ENCODE measurements around the gene METTL25B.

Gene METTL25B

DNA sequence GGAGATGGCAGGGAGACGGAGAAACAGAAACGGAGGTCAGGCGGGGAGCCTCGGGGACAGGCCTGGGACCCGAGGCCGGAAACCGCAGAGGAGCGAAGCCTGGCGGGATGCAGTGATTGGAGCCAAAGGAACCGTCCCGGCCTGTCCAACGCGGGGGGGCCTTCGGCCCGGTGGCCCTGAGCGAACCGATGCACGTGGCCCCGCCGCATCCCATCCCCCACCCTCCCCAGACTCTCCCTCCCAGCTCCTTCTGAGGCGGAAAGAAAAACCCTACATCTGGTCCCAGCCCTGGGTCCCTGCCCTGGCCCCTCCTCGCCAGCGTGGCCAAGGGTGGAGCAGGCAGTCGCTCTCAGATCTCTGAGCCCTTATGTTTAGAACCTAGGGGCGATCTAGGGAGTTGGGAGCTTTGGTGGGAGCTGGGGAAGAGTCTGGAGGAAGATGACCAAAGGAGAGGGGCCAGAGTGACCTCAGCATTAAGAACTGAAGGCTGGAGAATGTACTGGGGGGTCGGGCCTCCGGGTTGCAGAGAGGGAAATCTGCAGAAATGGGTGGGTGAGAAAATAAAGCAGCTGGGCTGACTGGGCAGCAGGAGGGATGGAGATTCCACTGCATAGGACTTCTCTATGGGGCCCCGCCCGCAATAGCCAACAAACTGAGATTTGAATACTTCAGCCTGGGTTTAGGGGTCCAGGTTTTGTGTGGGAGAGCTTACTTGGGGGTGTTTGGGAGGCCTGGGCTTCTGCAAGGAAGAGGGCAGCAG is 21.4 kb upstream of the METTL25B start:
- DNase-seq (ENCODE audit: low read depth), result no peak
- TF ChIP-seq, protein P1, sequence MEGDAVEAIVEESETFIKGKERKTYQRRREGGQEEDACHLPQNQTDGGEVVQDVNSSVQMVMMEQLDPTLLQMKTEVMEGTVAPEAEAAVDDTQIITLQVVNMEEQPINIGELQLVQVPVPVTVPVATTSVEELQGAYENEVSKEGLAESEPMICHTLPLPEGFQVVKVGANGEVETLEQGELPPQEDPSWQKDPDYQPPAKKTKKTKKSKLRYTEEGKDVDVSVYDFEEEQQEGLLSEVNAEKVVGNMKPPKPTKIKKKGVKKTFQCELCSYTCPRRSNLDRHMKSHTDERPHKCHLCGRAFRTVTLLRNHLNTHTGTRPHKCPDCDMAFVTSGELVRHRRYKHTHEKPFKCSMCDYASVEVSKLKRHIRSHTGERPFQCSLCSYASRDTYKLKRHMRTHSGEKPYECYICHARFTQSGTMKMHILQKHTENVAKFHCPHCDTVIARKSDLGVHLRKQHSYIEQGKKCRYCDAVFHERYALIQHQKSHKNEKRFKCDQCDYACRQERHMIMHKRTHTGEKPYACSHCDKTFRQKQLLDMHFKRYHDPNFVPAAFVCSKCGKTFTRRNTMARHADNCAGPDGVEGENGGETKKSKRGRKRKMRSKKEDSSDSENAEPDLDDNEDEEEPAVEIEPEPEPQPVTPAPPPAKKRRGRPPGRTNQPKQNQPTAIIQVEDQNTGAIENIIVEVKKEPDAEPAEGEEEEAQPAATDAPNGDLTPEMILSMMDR (IDR thresholded peaks at IDR 0.05; ENCODE audit: control insufficient read depth, extremely low read depth, insufficient read depth), result no peak
- H3K4me3 ChIP-seq (ENCODE audit: low read depth, low read length), result no peak overlapping the region

DNA sequence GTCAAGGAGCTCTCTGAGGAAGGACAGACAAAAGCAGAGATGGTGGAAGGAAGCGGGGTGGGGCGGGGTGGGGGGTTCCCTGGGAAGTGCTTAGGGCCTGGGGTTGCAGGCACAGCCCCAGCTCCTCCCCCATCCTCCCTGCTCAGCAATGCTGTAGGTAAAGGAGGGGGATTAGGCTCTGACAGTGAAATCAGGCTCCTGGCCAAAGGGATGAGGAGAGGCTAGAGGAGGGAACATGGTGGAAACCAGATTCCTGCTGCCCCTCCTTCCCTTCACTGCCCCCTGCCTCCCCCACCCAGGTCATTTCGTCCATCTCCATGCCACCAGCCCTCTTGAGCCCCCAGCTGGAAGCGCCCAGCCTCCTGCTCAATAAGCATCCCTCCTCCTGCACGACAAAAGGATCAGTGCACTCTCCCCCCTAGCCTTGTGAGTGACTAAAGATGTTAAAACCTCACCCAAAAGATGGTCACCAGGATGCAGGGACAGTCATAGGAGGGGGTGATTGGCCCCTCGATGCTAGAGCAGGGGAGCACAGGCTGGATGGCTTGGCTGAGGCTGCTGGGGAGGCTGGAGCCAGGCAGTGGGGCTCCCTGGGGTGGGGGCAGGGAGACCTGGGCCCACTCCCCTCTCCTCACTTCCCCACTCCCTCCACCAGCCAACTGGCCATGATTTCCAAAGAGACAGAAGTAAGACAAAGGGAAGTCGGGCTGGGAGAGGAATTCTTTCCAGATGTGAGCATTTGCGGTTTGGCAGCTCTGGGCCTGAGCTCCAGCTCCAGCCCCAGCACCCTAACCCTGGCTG is 20.7 kb upstream of the METTL25B start:
- no peak for DNase-seq (ENCODE audit: low read depth)
- TF ChIP-seq, protein P1 (IDR thresholded peaks at IDR 0.05; ENCODE audit: control insufficient read depth, extremely low read depth, insufficient read depth), result no peak
- no peak overlapping the region for H3K4me3 ChIP-seq (ENCODE audit: low read depth, low read length)

DNA sequence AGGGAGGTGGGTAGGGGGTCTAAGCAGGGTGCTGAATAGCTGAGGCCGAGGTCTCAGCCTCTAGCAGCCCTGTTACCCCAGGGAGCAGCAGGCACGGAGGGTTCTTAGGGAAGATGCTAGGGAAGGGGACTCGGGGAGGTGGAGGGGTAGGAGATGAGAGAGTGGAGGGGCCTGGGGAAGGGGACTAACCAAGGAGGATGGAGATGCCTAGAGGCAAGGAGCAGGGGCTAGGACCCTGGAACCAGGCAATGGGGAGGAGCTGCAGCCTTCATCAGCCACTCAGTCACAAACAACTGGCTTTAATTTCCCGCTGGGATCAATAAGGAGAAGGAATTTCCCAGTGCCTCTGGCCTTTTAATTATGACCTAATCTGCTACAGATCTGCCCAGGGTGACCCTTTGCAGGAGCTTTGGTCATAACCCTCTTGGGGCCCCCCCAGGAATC is 20.0 kb upstream of the METTL25B start:
- H3K4me3 ChIP-seq (ENCODE audit: low read depth, low read length), result no peak overlapping the region
- TF ChIP-seq, protein P1 (IDR thresholded peaks at IDR 0.05; ENCODE audit: control insufficient read depth, extremely low read depth, insufficient read depth), result no peak
- no peak for DNase-seq (ENCODE audit: low read depth)

DNA sequence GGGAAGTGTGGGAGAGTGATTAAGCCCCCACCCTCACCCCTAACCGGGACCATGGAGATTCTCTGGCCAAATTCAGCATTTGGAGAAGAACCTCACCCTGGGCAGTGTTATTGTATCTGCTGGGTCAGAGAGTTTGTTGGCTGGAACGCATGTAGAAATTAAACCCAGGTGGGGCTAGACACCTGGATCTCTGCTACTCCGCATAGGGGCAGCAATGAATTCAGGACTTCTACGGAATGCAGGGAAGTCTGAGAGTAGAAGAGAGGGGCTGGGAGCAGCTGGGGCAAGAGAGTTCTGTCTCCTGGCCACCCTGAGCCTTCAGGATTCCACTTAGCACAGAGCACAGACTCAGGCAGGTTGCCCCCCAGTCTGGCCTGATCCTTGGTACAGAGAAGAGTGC is 19.2 kb upstream of the METTL25B start:
- no peak overlapping the region for H3K4me3 ChIP-seq (ENCODE audit: low read depth, low read length)
- DNase-seq (ENCODE audit: low read depth), result no peak
- TF ChIP-seq, protein P1 (IDR thresholded peaks at IDR 0.05; ENCODE audit: control insufficient read depth, extremely low read depth, insufficient read depth), result no peak

DNA sequence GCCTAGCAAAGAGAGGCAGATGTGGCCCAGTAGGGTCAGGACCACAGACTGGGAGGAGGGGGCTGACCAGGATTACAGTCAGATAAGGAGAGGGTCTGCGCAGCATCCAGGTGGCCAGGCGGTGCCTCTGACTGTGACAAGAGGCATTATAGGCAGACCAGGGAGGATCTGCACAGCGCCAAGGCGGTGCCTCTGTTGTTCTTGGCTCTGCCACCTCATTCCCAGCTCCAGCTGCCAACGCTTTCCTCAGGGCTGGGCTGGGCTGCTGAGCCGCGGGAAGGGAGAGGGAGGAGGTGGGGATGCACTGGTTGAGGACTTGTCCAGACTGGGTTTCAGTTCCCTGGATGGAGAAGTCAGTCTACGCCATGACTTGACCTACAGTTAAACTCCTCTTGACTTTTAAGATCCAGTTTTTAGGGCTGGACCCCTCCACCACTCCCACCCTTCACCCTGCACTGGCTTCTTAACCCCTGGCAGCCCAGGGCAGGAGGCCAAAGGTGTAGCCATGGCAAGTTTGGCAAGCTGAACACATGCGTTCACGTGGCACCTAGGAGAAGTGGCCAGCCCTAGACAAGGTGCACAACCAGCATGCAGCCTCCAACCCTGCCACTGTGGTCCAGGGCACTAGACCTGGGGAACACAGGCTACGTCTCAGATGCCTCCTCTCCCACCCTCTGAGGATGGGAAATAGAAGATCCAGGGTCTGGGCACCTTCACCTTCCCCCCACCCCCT is 18.3 kb upstream of the METTL25B start:
- TF ChIP-seq, protein P1 (IDR thresholded peaks at IDR 0.05; ENCODE audit: control insufficient read depth, extremely low read depth, insufficient read depth), result no peak
- H3K4me3 ChIP-seq (ENCODE audit: low read depth, low read length), result no peak overlapping the region
- DNase-seq (ENCODE audit: low read depth), result peak; percentile 66

DNA sequence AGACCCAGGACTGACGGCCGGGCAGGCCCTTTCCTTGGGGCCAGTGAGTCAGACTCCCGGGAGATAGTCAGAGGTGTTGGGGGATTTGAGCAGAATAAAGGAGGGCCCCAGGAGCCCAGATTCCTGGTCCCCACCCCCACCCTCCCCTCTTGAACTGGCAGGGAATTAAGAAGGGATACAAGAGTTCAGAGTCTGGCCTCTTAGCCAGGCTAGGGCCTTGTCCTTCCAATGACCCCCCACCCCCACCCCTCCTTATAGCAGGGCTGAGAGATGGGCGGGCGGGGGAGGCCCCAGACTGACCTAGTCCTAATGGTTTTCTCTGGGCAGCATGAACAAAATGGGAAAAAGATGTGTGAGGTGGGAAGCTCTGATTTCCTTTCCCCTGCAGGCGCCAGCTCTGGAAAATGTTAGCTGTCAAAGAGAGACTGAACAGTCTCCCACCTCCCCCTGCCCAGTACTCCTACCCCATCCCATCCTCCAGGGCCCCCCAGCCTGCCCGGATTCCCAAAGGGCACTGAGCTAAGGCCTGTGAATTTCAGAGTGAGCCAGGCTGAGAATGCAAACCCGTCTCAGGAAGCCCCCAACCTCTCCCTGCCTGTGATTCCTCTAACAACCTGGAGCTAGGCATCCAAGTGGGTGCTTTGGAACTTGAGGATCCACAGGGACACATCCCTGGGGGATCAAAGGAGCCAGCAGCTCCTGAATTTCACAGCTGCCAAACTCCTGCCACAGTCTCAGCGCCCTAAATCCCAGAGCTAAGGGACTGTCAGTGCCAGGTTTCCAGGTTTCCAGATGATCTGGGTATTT is 17.1 kb upstream of the METTL25B start:
- no peak overlapping the region for H3K4me3 ChIP-seq (ENCODE audit: low read depth, low read length)
- no peak for DNase-seq (ENCODE audit: low read depth)
- TF ChIP-seq, protein P1 (IDR thresholded peaks at IDR 0.05; ENCODE audit: control insufficient read depth, extremely low read depth, insufficient read depth), result no peak
